Measurements from ENCODE around the gene IL17C.
"Not testable (repeated sequence)": the region's sequence is repeated elsewhere in the genome, so short reads cannot be mapped to it uniquely, and the experiment has no call there.

The IL17C gene

GRCh38 chr16:88662843-88663606 is 24.7 kb downstream of the IL17C start, which contains the start of gene MVD:
Gene MVD (minus strand): TSS chr16:88663091. CDS start chr16:88663080, 11 bp downstream.
- peak; percentile 94 for DNase-seq

DNA sequence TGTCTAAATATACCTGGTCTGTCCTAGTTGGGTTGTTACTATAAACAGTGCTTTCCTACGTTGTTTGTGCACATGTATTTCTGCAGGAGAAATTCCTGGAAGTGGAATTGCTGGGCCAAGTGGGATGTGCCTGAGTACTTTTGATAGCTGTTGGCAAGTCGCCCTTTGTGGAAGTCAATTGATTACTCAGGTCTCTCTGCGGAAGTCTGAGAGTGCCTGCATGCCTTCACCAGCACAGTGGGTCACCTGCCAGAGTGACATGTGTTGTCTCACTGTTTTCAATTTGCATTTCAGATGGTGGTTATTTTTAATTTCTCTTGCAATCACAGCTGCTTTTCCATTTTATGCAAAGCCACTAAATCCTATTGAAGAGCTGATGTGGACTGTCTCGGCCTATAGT is 26.8 kb downstream of the IL17C start:
- no peak for DNase-seq

- no peak for DNase-seq
Measured at GRCh38 chr16:88665570-88665969, 27.2 kb downstream of the IL17C start.

DNA sequence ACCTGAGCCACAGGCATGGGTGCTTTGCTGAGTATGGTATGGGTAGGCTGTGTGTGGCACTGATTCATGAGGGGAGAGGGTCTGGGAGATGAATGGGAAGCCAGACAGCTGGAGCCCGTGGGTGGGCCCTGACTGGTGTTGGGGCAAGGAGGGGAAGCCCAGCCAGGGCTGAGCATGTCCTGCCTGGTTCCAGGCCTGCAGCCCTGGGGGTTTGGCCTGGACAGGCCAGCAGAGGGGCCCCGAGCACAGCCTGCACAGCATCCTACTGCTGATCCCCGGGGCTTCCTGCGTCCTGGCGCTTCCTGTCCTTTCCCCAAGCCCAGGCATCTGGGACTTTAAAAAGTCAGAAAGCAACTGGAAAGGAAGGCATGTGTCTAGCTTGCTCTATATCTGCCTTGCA is 29.1 kb downstream of the IL17C start:
- DNase-seq, result no peak

GRCh38 chr16:88669493-88669892 is 31.1 kb downstream of the IL17C start:
- not testable (repeated sequence) for DNase-seq

DNA sequence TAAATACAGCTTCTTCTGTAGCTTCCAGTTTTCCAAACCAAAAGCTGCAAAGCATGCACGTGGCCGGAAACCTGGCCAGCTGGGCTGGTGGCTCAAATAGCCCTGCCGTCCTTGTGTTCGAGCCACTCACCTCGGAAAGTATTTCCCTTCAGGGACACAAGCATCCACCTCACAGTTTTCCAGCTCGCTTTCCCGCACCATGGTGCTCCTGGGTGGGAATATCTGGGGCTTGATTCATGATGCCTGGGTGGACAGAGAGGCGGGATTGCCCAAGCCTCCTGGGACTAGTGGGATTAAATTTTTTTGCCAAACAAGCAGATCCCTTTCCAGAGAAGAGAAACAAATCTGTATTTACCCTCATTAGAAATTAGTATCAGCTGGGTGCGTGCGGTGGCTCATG is 31.6 kb downstream of the IL17C start:
- no peak for DNase-seq

GRCh38 chr16:88671806-88672205 is 33.4 kb downstream of the IL17C start:
- DNase-seq, result no peak

DNA sequence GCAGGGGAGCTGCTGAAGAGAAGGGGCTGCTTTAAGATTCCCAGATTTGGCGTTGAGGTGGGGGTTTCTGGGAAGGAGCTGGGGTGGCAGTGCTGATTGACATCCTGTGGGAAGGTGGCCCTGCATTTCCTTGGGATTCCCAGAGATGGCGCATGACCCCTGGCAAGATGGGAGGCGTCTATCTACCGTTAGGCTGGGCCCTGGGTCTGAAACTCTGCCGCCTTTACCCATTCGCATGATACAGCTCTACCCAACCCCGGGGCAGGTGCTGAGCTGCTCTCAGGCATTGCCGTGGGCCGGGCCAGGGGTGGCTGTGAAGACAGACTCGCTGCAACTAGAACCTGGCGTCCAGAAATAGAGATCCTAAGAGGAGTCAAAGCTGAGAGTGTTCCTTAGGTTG is 34.4 kb downstream of the IL17C start:
- no peak for DNase-seq

- DNase-seq, result no peak
Measured at GRCh38 chr16:88673716-88674379, 35.5 kb downstream of the IL17C start.

DNA sequence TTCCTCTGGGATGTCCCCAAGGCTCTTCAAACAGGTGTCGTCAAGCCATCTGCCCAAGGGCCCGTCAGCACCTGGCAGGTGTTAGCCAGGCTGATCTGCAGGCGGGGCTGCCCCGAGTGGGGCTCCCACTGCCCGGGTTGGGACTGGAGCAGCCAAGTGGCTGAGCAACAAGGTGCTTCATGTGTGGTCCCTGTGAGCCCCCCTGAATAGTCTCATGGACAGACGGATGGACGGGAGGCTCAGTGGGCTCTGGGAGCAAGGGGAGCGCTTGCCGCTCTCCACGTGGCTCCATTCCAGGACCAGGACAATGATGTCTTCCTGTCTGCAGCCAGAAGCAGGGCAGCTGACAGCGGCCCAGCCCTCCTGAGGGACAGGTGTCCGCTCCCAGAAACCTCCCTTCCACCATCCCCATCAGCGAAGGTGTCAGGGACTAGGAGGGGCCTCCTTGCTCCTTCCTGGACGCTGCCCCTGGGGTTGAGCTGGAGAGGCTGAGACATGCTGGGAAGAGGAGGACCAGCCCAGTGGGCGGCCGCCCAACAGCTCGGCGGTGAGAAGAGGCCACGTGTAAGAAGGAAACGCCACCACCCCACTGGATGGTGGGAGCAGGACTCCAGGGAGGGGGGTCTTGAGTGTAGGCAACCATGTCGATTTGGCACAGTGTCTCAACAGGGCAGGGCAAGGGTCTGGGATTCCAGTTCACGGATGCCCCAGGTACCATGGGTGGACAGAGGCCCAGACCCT is 38.3 kb downstream of the IL17C start:
- DNase-seq, result no peak

- no peak for DNase-seq
Measured at GRCh38 chr16:88677721-88678120, 39.3 kb downstream of the IL17C start.

DNA sequence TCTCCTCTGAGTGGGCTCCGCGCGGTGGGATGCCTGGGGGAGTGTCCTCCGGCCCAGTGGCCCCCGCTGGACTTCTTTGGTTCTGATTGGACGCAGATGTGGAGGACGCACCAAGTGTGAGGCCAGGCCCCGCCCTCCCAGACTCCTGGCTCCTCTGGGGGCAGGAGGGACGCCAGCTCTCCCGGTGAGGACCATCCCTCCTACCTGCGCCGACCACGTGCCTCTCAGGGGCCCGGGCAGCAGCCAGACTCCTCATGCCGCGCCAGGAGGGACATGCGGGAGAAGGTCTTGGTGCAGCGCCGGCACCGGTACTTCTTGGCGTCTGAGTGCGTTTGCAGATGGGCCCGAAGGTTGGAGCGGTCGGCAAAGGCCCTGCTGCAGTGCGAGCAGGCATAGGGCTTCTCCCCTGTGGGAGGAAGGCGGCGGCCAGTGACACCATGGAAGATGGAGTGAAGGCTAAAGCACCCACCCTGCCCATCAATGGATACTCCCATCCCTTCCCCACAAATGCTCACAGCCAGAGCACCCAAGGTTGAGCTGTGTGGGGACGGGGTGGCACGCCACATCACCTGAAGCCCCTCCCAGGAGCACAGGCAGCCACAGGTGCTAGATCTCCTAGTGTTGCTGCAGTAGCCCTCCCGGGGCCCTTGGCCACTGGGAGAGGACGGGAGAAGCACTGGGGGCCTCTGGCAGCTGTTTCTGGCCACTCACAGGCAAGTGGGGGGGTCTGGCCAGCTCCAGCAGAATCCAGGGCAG is 40.0 kb downstream of the IL17C start:
- DNase-seq, result no peak

DNA sequence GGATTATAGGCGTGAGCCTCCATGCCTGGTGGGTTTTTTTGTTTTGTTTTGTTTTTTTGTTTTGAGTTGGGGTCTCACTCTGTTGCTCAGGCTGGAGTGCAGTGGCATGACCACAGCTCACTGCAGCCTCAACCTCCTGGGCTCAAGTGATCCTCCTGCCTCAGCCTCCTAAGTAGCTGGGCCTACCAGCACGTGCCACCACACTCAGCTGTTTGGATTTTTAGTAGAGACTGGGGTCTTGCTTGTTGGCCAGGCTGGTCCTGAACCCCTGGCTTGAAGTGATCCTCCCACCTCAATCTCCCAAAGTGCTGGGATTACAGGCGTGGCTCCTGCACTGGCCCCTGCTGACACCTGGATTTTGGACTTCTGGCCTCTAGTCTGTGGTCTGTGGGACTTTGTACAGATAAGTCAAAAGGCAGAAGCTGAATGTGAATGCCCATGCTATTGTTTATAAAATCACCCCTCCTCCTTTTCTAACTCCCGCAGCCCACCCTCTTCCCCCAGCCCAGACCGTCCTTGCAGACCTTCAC is 42.2 kb downstream of the IL17C start:
- no peak for DNase-seq

- no peak for DNase-seq
Measured at GRCh38 chr16:88681084-88681680, 42.8 kb downstream of the IL17C start.

DNA sequence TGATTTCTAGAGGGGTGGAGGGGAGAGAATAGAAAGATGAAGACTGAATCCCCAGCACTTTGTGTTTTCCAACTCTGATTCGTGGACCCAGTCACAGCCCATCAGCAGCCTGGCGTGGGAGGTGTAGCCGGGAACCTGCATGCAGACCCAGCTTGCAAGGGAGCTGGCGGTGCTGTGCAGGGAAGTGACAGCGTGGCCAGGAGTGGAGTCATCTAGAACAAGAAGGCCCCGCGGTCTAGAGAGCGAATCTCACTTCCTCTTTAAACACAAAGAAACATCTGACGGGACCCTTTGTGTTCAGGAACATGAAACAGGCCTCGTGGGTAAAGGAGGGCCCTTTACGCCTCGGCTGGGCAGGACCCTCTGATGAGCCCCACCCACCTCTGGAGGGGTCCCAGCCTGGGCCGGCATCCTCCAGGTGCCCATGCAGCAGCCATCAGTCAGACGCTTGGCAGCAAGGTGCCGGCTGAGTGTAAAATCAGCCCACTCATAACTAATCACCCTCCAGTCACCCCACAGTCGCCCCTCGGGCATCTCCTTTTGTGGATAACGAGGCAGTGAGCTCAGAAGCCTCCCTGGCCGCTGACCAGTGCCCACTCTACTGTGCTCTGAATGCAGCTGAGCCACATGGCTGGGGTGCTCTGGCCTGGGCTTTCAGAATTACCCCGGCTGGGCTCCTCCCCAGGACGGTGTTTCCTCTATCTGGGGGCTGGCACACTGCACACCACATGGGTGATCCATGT is 43.5 kb downstream of the IL17C start:
- peak; percentile 67 for DNase-seq

GRCh38 chr16:88684569-88685155 is 46.3 kb downstream of the IL17C start:
- no peak for DNase-seq

- DNase-seq, result peak; percentile 77
Measured at GRCh38 chr16:88685156-88686061, 47.0 kb downstream of the IL17C start.

DNA sequence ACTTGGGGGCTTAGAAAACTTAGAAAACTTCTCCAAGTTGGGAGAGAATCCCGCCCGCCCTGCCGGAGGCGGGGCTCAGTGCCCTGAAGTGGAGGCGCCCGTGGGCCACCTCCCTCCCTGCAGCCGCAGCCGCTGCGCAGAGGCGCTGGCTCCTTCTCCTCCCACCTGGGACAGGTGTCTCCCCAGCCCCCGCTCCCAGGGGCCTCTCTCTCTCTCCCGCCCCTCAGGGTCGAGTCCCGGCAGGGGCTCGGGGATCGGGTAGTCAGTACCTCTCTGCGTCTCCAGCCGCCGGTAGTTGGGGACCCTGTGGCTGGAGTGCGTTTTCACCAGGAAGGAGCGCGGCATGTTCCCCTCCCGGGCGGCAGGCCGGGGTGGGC is 47.7 kb downstream of the IL17C start:
- DNase-seq, result peak; percentile 54

GRCh38 chr16:88686439-88687253 is 48.3 kb downstream of the IL17C start, which contains the start of gene SNAI3:
Gene SNAI3 (minus strand): TSS chr16:88686507. CDS start chr16:88686406, 101 bp downstream.
- DNase-seq, result peak; percentile 87
